ENCODE results near the gene APOL1.
"Not testable (repeated sequence)": the region's sequence is repeated elsewhere in the genome, so short reads cannot be mapped to it uniquely, and the experiment has no call there.

Gene APOL1

GRCh38 chr22:36252754-36253522 lies at the start of gene APOL1:
APOL1 (plus strand) TSS chr22:36253133; CDS start chr22:36254956, 1,823 bp downstream.
- DNase-seq, result no peak

- DNase-seq, result peak; percentile 85
These were observed 49.5 kb upstream of the APOL1 start for GRCh38 chr22:36203441-36203840.

GRCh38 chr22:36204001-36204631 lies 48.8 kb upstream of the APOL1 start:
- DNase-seq, result no peak

- DNase-seq, result no peak
These were observed 48.3 kb upstream of the APOL1 start for GRCh38 chr22:36204632-36205015.

GRCh38 chr22:36205573-36205972 lies 47.4 kb upstream of the APOL1 start:
- not testable (repeated sequence) for DNase-seq

GRCh38 chr22:36206255-36206654 lies 46.7 kb upstream of the APOL1 start:
- DNase-seq, result no peak

- DNase-seq, result no peak
These were observed 44.7 kb upstream of the APOL1 start for GRCh38 chr22:36208162-36208765.

- no peak for DNase-seq
These were observed 44.0 kb upstream of the APOL1 start for GRCh38 chr22:36208914-36209313.

- DNase-seq, result not testable (repeated sequence)
These were observed 43.4 kb upstream of the APOL1 start for GRCh38 chr22:36209488-36209908.

- DNase-seq, result no peak
These were observed 42.7 kb upstream of the APOL1 start for GRCh38 chr22:36210224-36210623.

GRCh38 chr22:36211237-36211861 lies 41.6 kb upstream of the APOL1 start:
- peak; percentile 76 for DNase-seq

GRCh38 chr22:36212901-36213300 lies 40.0 kb upstream of the APOL1 start:
- no peak for DNase-seq

- DNase-seq, result no peak
These were observed 39.3 kb upstream of the APOL1 start for GRCh38 chr22:36213586-36213985.

GRCh38 chr22:36215981-36216380 lies 37.0 kb upstream of the APOL1 start:
- no peak for DNase-seq

- DNase-seq, result no peak
These were observed 34.2 kb upstream of the APOL1 start for GRCh38 chr22:36218648-36219193.

GRCh38 chr22:36220451-36220921 lies 32.4 kb upstream of the APOL1 start:
- peak; percentile 71 for DNase-seq

- peak; percentile 59 for DNase-seq
These were observed 30.9 kb upstream of the APOL1 start for GRCh38 chr22:36221799-36222751.

GRCh38 chr22:36222887-36223450 lies 30.0 kb upstream of the APOL1 start:
- no peak for DNase-seq

GRCh38 chr22:36223504-36223903 lies 29.4 kb upstream of the APOL1 start:
- DNase-seq, result no peak

GRCh38 chr22:36224245-36224644 lies 28.7 kb upstream of the APOL1 start:
- DNase-seq, result no peak

- no peak for DNase-seq
These were observed 27.5 kb upstream of the APOL1 start for GRCh38 chr22:36225333-36225922.
